Stimulated activated CD8-positive, alpha-beta memory T cell treated with anti-CD3 and anti-CD28 coated beads, Interleukin-4, amount 100 ng/mL, for 1 hour (primary cell): Measurements from ENCODE around the gene ATP10B.

Source experiments
- DNase-seq, 2 donors: peaks; one replicate each; pipeline ENCODE4 v3.0.0-alpha.2; 2020; ENCODE audit warnings: low read depth in 2 of 2, low spot score in 1 of 2

ATP10B gene

GRCh38 chr5:160556846-160557245 lies 295.2 kb downstream of the ATP10B start:
- no peak for DNase-seq

DNA sequence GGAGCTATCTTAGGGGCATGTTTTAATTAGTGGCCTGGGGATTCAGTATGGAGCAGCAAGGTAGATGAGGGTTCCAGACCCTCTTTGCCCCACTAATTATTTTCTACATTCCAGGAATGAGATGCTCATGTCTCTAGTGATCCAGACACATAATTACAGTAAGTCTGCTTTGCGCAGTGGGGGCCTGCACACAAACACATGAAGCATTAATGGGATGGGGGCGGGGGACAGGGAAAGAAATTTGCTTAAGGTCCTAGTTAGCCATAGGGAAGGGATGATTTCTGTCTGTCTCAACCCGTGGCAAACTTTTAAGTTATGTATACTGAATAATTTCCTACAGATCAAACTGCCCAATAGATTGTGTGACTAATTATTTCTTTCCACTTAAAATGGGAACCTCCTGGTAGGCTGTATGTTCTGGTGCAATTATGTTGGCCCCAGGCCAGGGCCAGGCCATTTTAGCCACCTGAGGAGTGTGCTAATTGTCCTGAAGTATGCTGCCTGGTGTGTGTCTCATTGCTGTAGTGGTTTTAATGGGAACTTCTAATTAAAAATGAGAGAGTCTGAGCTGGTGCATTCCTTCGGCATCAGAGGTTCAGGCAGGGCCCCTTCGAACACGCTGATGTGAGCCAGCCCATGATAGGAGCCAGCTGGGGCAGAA lies 295.9 kb downstream of the ATP10B start:
- DNase-seq: no peak

DNA sequence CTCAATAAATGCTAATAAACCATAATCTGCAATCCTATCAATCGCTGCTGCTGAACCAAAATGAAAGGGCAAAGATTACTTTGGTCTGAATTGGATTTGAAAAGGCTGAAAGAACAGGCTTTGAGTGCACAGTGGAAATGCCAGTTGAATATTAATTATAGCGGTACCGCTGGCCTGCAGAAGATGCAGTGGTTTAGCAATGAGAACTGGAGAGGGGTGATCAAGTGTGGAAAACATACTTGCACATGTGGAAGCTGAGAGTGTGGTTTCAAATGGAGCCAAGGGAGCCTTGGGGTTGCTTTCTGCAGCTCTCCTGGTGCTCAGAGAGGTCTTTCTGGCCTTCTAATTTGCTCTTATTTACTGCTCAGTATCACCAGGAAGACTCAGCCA lies 296.4 kb downstream of the ATP10B start:
- DNase-seq: no peak

- no peak for DNase-seq
Observed at GRCh38 chr5:160550075-160550474, 301.9 kb downstream of the ATP10B start.

DNA sequence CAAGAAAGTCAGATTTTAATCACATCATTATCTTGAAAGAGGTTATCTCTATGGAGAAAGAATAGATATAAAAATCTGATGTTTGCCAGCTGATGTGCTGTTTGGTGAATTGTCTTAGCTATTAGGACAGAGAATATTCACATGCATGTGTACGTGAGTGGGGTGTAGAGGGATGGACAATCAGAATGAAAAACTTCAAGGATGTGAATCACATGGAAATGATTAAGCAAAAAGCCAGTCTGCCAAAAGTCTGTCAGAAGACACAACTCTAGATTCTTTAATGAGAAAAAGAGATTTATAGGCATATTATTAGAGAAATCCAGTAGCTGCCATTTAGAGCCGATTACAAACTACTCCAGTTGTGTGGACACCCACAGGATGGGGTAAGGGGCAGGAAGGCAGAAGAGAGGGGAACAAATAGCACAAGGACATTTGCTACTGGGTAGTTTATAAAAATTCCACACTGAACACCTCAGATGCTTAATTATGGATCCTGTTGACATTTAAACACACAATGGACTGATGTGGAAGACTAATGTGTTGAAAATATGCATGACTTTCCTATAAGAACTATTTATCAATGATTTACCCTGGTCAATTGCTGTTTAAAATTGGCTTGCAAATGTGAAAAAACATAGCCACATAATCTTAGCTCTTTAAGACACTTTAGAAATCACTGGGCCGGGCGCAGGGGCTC lies 302.9 kb downstream of the ATP10B start:
- no peak for DNase-seq

DNA sequence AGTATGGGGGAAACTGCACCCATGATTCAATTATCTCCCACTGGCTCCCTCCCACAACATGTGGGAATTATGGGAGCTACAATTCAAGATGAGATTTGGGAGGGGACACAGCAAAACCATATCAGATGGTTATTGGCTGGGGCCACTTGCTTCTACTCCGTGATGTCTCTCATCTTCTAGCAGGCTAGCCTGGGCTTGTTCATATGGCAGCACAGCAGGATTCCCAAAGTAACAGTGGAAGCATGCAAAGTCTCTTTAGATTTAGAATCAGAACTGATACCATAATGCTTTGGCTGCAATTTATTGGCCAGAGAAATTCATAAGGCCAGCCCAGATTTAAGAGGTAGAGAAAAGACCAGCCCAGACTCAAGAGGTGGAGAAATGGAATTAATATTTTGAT lies 304.1 kb downstream of the ATP10B start:
- DNase-seq: no peak

- no peak for DNase-seq
Observed at GRCh38 chr5:160547061-160547460, 304.9 kb downstream of the ATP10B start.

GRCh38 chr5:160545832-160546231 lies 306.2 kb downstream of the ATP10B start:
- no peak for DNase-seq

- no peak for DNase-seq
Observed at GRCh38 chr5:160543395-160543794, 308.6 kb downstream of the ATP10B start.

DNA sequence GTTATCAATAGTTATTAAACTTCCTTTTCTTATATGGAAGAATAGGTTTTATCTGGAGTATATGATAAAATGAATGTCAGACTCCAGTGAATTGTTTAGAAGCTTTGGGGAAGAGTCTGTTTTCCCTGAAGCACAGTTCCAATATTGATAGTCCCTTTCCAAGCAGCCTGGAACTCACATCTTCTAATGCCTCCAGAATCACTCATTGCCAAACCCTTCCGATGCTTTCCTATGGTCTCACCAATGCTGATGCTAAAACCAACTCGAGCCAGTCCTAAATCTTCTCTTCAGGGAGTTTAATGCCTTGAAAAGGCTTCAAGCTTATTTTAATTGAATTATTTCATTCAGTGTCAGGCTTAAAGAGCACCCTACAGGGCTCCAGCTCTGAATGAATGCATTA lies 309.2 kb downstream of the ATP10B start:
- no peak for DNase-seq

DNA sequence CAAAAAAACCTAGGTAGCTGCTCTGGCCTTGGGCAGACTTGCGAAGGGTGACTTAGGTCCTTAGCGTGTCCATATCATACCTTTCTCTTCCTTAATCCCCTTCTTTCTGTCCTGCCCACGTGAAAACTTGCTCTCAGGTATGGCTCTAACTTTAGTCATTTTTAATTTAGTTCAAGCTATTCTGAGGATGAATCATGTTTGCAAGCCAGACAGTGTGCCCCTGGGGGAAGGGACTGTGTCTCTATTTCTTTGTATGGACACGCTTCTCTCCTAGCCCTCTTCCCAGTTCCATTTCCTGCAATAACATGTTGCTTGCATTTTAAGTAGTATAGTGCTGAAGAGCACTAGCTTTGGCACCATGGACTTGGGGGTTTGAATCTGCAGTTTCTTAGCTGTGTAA lies 309.7 kb downstream of the ATP10B start:
- DNase-seq: no peak

DNA sequence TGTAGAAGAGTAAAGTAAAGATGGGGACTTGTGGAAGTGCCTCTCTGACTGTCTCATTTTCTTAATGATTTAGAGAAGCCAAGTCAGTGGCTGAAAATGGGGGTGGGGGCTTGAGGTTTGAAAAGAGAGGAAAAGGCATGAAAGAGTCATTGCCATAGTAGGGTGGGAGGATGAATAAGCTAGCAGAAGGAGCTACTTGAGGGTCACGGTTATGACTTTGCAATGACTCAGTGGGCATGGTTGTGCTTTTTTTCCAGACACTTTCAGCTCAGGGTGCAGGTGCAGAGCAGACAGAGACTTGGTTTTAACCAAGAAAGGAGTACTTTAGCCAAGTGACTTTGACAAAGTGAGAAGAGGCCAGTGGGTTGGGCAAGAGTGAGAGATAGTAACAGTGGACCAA lies 312.6 kb downstream of the ATP10B start:
- DNase-seq: no peak

GRCh38 chr5:160537940-160538339 lies 314.1 kb downstream of the ATP10B start:
- DNase-seq: no peak

GRCh38 chr5:160537116-160537515 lies 314.9 kb downstream of the ATP10B start:
- no peak for DNase-seq

DNA sequence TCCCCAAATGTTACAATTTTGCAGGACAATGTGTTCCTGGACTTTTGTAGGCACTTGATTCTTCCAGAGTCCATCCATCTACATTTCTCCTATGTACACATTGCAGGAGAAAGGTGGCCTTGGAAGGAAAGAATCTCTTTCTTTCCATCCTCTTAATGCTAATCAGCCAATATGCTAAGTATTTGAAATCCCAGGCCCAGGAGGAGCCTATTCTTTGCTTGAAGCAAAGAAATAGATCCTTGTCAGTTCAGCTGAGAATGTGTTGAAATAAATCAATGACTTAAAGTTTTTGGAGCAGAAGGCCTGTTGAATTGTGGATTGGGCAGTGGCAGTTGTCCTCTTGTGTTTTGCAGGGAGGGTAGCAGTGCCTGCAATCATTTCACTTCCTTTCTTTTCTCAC lies 317.1 kb downstream of the ATP10B start:
- no peak for DNase-seq

- DNase-seq: no peak
Observed at GRCh38 chr5:160534125-160534524, 317.9 kb downstream of the ATP10B start.

DNA sequence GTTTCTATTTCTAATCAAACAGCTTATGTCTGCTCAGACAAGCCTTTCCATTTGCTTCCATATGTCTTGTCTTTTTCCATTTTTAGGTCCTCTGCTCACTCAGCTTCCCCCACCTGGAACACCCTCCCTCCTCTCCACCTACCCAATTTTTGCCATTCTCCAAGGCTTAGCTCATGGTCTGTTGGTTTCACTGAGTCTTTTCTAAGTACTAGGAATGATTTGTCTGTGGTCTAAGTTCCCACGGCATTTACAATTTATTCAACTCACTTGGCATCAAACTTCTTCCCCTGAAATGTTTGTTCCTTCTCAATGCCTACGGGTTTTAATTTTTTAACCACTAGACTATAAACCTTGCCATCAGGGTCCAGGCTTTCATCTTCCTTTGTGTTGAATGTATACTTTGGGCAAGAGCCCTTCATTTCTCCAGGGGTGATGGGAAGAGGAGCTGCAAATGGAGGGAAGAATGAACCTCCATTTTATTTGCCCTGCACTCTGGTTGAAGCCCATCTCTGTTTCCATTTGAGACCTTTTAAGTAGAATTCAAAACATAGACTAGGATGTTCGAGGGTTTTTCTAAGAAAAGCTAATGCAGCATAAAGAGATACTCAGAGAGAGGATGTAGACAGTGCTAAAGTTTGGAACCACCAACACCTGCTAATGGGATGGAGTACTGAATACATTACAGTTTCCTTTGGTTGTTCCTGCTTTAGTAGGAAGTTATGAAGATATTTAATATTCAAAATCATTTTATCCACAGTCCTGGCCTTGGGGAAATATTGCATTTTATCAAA lies 326.3 kb downstream of the ATP10B start:
- DNase-seq: no peak

DNA sequence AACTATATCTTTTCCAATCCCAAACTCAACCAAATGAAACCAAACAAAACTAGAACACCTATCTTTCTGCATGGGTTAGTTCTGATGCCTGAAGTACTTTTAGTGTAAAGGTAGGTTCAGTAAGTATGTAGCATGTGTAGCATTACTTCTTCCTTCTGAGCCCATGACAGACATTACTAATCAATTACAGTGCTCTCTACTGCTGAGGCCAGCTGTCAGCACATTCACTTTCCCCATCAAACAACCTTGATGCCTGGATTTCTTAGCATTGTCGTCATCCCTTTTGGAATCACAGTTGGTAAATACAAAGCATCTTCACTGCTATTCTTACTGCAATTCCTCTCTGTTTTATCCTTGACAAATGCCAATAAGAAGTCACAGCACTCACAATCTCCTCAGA lies 327.2 kb downstream of the ATP10B start:
- DNase-seq: no peak

DNA sequence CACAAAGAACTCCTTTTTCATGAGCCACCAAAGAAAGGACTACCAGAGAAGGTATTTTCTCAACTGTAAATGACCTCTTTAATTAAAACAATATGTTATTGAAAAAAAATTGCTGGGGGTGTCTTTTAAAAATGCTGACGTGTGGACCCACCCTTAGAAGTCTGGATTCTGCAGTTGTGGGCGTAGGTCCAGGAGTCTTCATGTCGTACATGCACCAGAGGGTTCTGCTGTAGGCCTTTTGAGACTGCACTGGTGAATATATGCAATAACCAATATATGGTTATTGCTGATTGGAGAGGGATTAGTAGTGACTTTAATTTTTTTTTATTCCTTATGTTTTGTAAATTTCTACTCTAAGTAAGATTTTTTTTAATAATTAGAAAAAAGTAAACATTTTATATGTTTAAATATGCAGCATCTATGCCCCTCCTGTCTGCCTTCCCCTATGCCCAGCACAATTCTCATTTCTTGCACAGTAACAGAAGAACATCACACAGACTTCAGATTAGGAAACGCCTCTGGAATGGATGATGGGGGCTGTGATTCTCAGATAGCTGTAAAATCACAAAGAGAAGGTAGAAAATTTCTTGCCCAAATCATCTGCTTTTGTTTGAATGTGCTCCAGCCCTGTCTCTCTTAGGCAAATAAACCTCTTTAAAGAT lies 328.4 kb downstream of the ATP10B start:
- DNase-seq: no peak

DNA sequence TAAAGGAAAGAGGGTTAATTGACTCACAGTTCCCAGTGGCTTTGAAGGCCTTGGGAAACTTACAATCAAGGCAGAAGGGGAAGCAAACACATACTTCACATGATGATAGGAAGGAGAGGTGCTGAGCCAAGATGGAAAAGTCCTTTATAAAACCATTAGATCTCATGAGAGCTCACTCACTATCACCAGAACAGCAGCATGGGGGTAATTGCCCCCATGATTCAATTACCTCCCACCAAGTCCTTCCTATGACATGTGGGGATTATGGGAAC lies 330.7 kb downstream of the ATP10B start:
- DNase-seq: no peak

DNA sequence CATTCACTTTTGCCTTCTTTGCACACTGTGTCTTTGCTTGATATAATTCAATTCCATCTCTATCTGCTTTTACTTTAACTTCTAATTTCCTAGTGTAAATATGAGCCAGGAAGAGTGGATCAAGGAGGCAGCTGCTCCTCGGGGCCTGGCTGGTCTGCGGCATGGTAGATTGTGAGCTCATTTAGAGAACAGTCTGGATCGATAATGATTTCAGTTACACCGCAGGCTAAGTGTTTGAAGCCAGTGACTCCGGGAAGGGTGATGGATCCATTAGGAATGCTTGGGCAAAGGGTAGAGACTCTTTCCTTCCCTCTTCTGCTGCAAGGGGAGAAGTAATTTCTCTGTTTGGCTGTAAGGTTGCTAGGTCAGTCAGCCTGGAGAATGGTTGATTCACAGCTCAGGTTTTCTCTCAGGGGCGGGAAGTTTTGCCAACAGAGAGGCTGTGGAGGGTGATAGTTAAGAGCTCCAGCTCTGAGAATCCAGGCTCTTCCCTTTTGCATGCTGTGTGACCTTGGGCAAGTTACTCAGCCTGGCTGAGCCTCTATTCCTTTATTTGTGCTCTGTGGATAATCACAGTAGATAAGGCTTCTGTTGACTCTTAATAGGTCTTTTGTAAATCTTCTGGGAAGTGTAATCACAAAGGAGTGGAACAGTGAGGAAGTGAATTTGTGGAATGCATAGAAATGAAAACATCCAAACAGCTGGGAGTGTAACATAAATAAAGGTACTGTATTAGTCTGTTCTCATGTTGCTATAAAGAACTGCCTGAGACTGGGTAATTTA lies 331.2 kb downstream of the ATP10B start:
- DNase-seq: no peak
